GM21737 (cell line): ENCODE results near the gene SELENOO.

Experiments
- ATAC-seq: cut with Tn5 transposase; IDR thresholded peaks from one replicate; pipeline ENCODE4 v1.9.1; 2021; ENCODE audit warnings: mild to moderate bottlenecking, moderate library complexity; ENCODE audit not compliant: unreplicated experiment

SELENOO gene

GRCh38 chr22:50264946-50265669 lies 64.3 kb downstream of the SELENOO start:
- ATAC-seq, result no peak

DNA sequence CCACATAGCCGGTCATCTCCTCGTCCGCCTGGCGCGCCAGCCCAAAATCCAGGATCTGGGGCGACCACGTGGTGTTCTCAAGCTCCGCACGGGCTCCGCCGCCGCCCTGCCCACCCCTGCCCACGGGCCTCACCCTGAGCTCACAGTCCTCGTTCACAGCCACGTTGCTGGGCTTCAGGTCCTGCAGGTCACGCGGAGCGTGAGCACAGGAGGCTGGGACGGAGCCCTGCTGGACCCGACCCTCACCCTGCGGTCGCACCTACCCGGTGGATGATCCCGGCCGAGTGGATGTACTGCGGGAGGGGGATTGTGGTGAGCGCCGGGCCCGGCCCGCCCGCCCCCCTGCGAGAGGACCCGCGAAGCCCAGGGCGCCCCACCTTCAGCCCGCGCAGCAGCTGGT lies 66.2 kb downstream of the SELENOO start:
- ATAC-seq, result no peak
